Neural cell (in vitro differentiated cells): ENCODE data around the gene FCN1. TPM values are rescaled to one million over a fixed set of nuclear protein-coding genes. Genes with fewer than 3 reads are reported as not detected.

Experiments
- H2AFZ ChIP-seq: fragments of 200-600, 300-800 bp; sonication (generic), shearing (Covaris generic); 2 replicates; pipeline ENCODE4 v1.6.0; 2014; ENCODE audit warnings: low read depth, mild to moderate bottlenecking, antibody characterized with exemption, low read length, moderate library complexity
- H3F3A ChIP-seq: fragments of 200-600 bp; shearing (Covaris generic); 2 replicates; pipeline ENCODE4 v1.6.1; 2016; ENCODE audit warnings: mild to moderate bottlenecking, moderate library complexity, mixed read lengths, antibody characterized with exemption, low read length; ENCODE audit not compliant: insufficient read depth, poor library complexity, severe bottlenecking
- H3K27ac ChIP-seq: fragments of 200-600, 300-800 bp; sonication (generic), shearing (Covaris generic); 2 replicates; pipeline ENCODE4 v1.5.1; 2014; ENCODE audit warnings: mild to moderate bottlenecking, low read length, moderate library complexity
- H3K27me3 ChIP-seq: fragments of 300-800, 200-600 bp; sonication (generic), shearing (Covaris generic); 2 replicates; pipeline ENCODE4 v1.6.0; 2014; ENCODE audit warnings: mild to moderate bottlenecking, low read depth, low read length, moderate library complexity; ENCODE audit not compliant: insufficient read depth
- H3K36me3 ChIP-seq: fragments of 300-800, 200-600 bp; sonication (generic), shearing (Covaris generic); 2 replicates; pipeline ENCODE4 v1.5.1; 2014; ENCODE audit warnings: mild to moderate bottlenecking, antibody characterized with exemption, low read length, moderate library complexity; ENCODE audit not compliant: insufficient read depth
- H3K4me2 ChIP-seq: fragments of 300-800, 200-600 bp; sonication (generic), shearing (Covaris generic); 2 replicates; pipeline ENCODE4 v1.6.0; 2014; ENCODE audit warnings: mild to moderate bottlenecking, low read length
- H3K4me3 ChIP-seq: fragments of 300-800, 200-600 bp; sonication (generic), shearing (Covaris generic); 2 replicates; pipeline ENCODE4 v1.5.1; 2014; ENCODE audit warnings: mild to moderate bottlenecking, low read length, moderate library complexity
- H3K79me2 ChIP-seq: fragments of 200-600 bp; shearing (Covaris generic); replicated peaks from 2 replicates; pipeline ENCODE4 v1.6.0; 2014; ENCODE audit warnings: mild to moderate bottlenecking, low read length, moderate library complexity; ENCODE audit not compliant: insufficient read depth
- H3K9ac ChIP-seq: fragments of 300-800, 200-600 bp; sonication (generic), shearing (Covaris generic); 2 replicates; pipeline ENCODE4 v1.6.1; 2016; ENCODE audit warnings: mild to moderate bottlenecking, low read length, mixed read lengths
- H3K9me2 ChIP-seq: fragments of 200-600 bp; shearing (Covaris generic); 2 replicates; pipeline ENCODE4 v1.6.1; 2016; ENCODE audit warnings: mild to moderate bottlenecking, low read length, mixed read lengths; ENCODE audit not compliant: insufficient read depth
- H3K9me3 ChIP-seq: fragments of 200-600, 300-800 bp; sonication (generic), shearing (Covaris generic); 2 replicates; pipeline ENCODE4 v1.6.1; 2016; ENCODE audit warnings: mild to moderate bottlenecking, mixed run types, low read length, moderate library complexity, mixed read lengths
- H4K20me1 ChIP-seq: fragments of 200-600 bp; shearing (Covaris generic); 2 replicates; pipeline ENCODE4 v1.6.1; 2016; ENCODE audit warnings: mild to moderate bottlenecking, mixed run types; ENCODE audit not compliant: insufficient read depth
- CTCF ChIP-seq: fragments of 450-650 bp; IDR thresholded peaks from 2 replicates; pipeline ENCODE4 v1.5.1; 2014; ENCODE audit warnings: antibody characterized with exemption, mild to moderate bottlenecking, moderate library complexity; ENCODE audit not compliant: poor library complexity, severe bottlenecking
- EP300 ChIP-seq: fragments of 450-650 bp; conservative IDR thresholded peaks from 2 replicates; pipeline ENCODE4 v1.6.1; 2014; ENCODE audit warnings: antibody characterized with exemption, mild to moderate bottlenecking, moderate library complexity; ENCODE audit not compliant: poor library complexity, severe bottlenecking
- EZH2 ChIP-seq: fragments of 200-600, 300-800 bp; shearing (Covaris generic), sonication (generic); IDR thresholded peaks from 2 replicates; pipeline ENCODE4 v1.6.1; 2014; ENCODE audit warnings: antibody characterized with exemption, low read length, borderline replicate concordance, mild to moderate bottlenecking; ENCODE audit not compliant: insufficient read depth, poor library complexity, severe bottlenecking
- MXI1 ChIP-seq: fragments of 450-650 bp; conservative IDR thresholded peaks from 2 replicates; pipeline ENCODE4 v1.6.1; 2014; ENCODE audit warnings: antibody characterized with exemption, mild to moderate bottlenecking; ENCODE audit not compliant: poor library complexity, severe bottlenecking
- POLR2AphosphoS5 ChIP-seq: IDR thresholded peaks from 2 replicates; pipeline ENCODE4 v1.6.1; 2012
- RAD21 ChIP-seq: fragments of 450-650 bp; conservative IDR thresholded peaks from 2 replicates; pipeline ENCODE4 v1.6.1; 2014; ENCODE audit warnings: antibody characterized with exemption, mild to moderate bottlenecking, moderate library complexity
- REST ChIP-seq: IDR thresholded peaks from 2 replicates; pipeline ENCODE4 v1.6.1; 2012; ENCODE audit warnings: borderline replicate concordance
- SMC3 ChIP-seq: fragments of 450-650 bp; conservative IDR thresholded peaks from 2 replicates; pipeline ENCODE4 v1.6.1; 2014; ENCODE audit warnings: antibody characterized with exemption, mild to moderate bottlenecking, moderate library complexity; ENCODE audit not compliant: poor library complexity
- TAF1 ChIP-seq: IDR thresholded peaks from 2 replicates; pipeline ENCODE4 v1.6.1; 2012; ENCODE audit warnings: low read depth
- polyA plus RNA-seq: library from polyadenylated mRNA; depleted of rRNA; stranded (reverse); fragments of >200 nt; gene quantifications from 2 replicates; pipeline ENCODE4 v1.2.3, GENCODE V29; 2014

The FCN1 gene
- polyA plus RNA-seq, 1 donor from 2014 or later: not detected

- Histone ChIP-seq H3K4me3 (no peak overlapping the region), H3K36me3 (no peaks in the 10 kb centered on the region), H4K20me1 (no peaks in the 10 kb centered on the region), H3K27ac (no peak overlapping the region), H3K9me2 (no peaks in the 10 kb centered on the region), H3K4me2 (no peak overlapping the region), H3K9me3 (no peaks in the 10 kb centered on the region), H3F3A (no peaks in the 10 kb centered on the region), H3K79me2 (no peaks in the 10 kb centered on the region), H2AFZ (no peak overlapping the region), H3K27me3 (no peaks in the 10 kb centered on the region), H3K9ac (no peak overlapping the region)
- TF ChIP-seq SMC3: no peak
- TF ChIP-seq CTCF: no peak
- TF ChIP-seq TAF1: no peak
- no peak for TF ChIP-seq REST
- TF ChIP-seq EP300: no peak
- no peak for TF ChIP-seq EZH2
- no peak for TF ChIP-seq MXI1
- TF ChIP-seq RAD21: no peak
- no peak for TF ChIP-seq POLR2AphosphoS5
These were observed 21.5 kb downstream of the FCN1 start for GRCh38 chr9:134895908-134896833.

GRCh38 chr9:134895567-134895907, 22.2 kb downstream of the FCN1 start:
- H3K27ac ChIP-seq: no peak overlapping the region

More at GRCh38 chr9:134895567-134895907, 22.2 kb downstream of the FCN1 start:
- H3K79me2 ChIP-seq: no peaks in the 10 kb centered on the region
- H3K4me3 ChIP-seq: no peak overlapping the region
- H3K9ac ChIP-seq: no peak overlapping the region
- H3F3A ChIP-seq: no peaks in the 10 kb centered on the region
- no peaks in the 10 kb centered on the region for H3K36me3 ChIP-seq
- no peak overlapping the region for H2AFZ ChIP-seq
- H3K27me3 ChIP-seq: no peaks in the 10 kb centered on the region
- no peak overlapping the region for H3K4me2 ChIP-seq
- H3K9me2 ChIP-seq: no peaks in the 10 kb centered on the region
- TF ChIP-seq EZH2 (no peak), CTCF (no peak), EP300 (no peak), RAD21 (no peak), MXI1 (no peak), SMC3 (no peak), REST (no peak), POLR2AphosphoS5 (no peak), TAF1 (no peak)
- no peaks in the 10 kb centered on the region for H3K9me3 ChIP-seq
- no peaks in the 10 kb centered on the region for H4K20me1 ChIP-seq
